AG09319 (cell line): ENCODE data around the gene ZNF607.
"Not testable (repeated sequence)": the region's sequence is repeated elsewhere in the genome, so short reads cannot be mapped to it uniquely, and the experiment has no call there.

ENCODE experiments used
- DNase-seq: peaks from one replicate; pipeline ENCODE4 v3.0.0-alpha.2; 2010; ENCODE audit warnings: low read depth; ENCODE audit errors: extremely low read depth
- CTCF ChIP-seq: IDR thresholded peaks from 2 replicates; pipeline ENCODE4 v1.5.1; 2011; ENCODE audit warnings: low read depth, mild to moderate bottlenecking, inconsistent platforms, low read length, moderate library complexity

The ZNF607 gene

GRCh38 chr19:37669450-37669914 is 50.1 kb downstream of the ZNF607 start:
- no peak for DNase-seq
- TF ChIP-seq CTCF: no peak

- DNase-seq: not testable (repeated sequence)
Measured at GRCh38 chr19:37657157-37657556, 62.4 kb downstream of the ZNF607 start.

- DNase-seq: peak; percentile 40
- no peak for TF ChIP-seq CTCF
Measured at GRCh38 chr19:37655689-37656371, 63.7 kb downstream of the ZNF607 start.

- no peak for TF ChIP-seq CTCF
- DNase-seq: peak; percentile 64
Measured at GRCh38 chr19:37655301-37655688, 64.3 kb downstream of the ZNF607 start, which contains the start of gene ZFP30. TSS of gene ZFP30 (minus strand) at chr19:37655465. CDS start at chr19:37647822, 7,643 bp downstream.

GRCh38 chr19:37654629-37655300 is 64.8 kb downstream of the ZNF607 start:
- no peak for TF ChIP-seq CTCF
- DNase-seq: no peak

- no peak for DNase-seq
- TF ChIP-seq CTCF: no peak
Measured at GRCh38 chr19:37654118-37654517, 65.4 kb downstream of the ZNF607 start.
